Lung (tissue), 12 donors: Measurements from ENCODE around the gene KRT34. TPM values are rescaled to one million over a fixed set of nuclear protein-coding genes. Genes with fewer than 3 reads are reported as not detected.

Source experiments
- ATAC-seq: fragments of 200-7000 bp; cut with Tn5 transposase; one replicate; pipeline ENCODE4 v1.9.1; 2020; ENCODE audit warnings: moderate number of reproducible peaks; ENCODE audit not compliant: insufficient read depth, low FRiP score
- DNase-seq, 3 donors: peaks; one replicate each; pipeline ENCODE4 v3.0.0-alpha.2; 2013 to 2017
- H3K27ac ChIP-seq, 2 donors: one replicate each; pipeline ENCODE4 v1.5.1; 2013; ENCODE audit warnings: mild to moderate bottlenecking in 2 of 2, moderate library complexity in 2 of 2, control low read depth in 1 of 2, inconsistent platforms in 1 of 2, low read depth in 1 of 2, low read length in 1 of 2
- H3K27me3 ChIP-seq, 3 donors: one replicate each; pipeline ENCODE4 v1.5.1; 2013; ENCODE audit warnings: low read length in 2 of 3; ENCODE audit not compliant: control insufficient read depth in 3 of 3, insufficient read depth in 3 of 3
- H3K36me3 ChIP-seq, 4 donors: one replicate each; pipeline ENCODE4 v1.5.1; 2013; ENCODE audit warnings: low read length in 4 of 4, mild to moderate bottlenecking in 1 of 4, moderate library complexity in 1 of 4; ENCODE audit not compliant: control insufficient read depth in 4 of 4, insufficient read depth in 4 of 4
- H3K4me1 ChIP-seq, 5 donors: one replicate each; pipeline ENCODE4 v1.5.1; 2013; ENCODE audit warnings: low read length in 5 of 5, mild to moderate bottlenecking in 2 of 5, moderate library complexity in 1 of 5; ENCODE audit not compliant: control insufficient read depth in 5 of 5, insufficient read depth in 5 of 5
- H3K4me3 ChIP-seq: one replicate; pipeline ENCODE4 v1.5.1; 2013; ENCODE audit warnings: mild to moderate bottlenecking, control low read depth, moderate library complexity
- H3K9ac ChIP-seq, 2 donors: one replicate each; pipeline ENCODE4 v1.5.1; 2013; ENCODE audit warnings: low read length in 2 of 2, control low read depth in 1 of 2; ENCODE audit not compliant: insufficient read depth in 1 of 2
- H3K9me3 ChIP-seq, 4 donors: one replicate each; pipeline ENCODE4 v1.5.1; 2013; ENCODE audit warnings: low read length in 3 of 4, mild to moderate bottlenecking in 1 of 4, moderate library complexity in 1 of 4; ENCODE audit not compliant: control insufficient read depth in 4 of 4, insufficient read depth in 3 of 4
- WGBS, 2 donors: extraction: QIAGEN DNeasy Blood & Tissue Kit; methylation state at CpG; one replicate each; pipeline ENCODE4 v1.1.7; 2013; 5-methylcytosine and 5-hydroxymethylcytosine counted together
- polyA plus RNA-seq, 2 donors: library from polyadenylated mRNA; stranded (reverse); fragments of 200-250 nt; gene quantifications; one replicate each; pipeline ENCODE4 v1.2.1, GENCODE V29; 2013
- total RNA-seq, 2 donors: library from RNA; depleted of rRNA in 1 of 2; stranded (reverse); fragments of >200 nt in 1 of 2; gene quantifications; one replicate each; pipeline ENCODE4 v1.2.1, GENCODE V29; 2014 to 2021
- TF ChIP-seq, protein P1 (sequence below): IDR thresholded peaks from 2 replicates; pipeline ENCODE4 v1.5.1; 2012; ENCODE audit warnings: mild to moderate bottlenecking; ENCODE audit errors: control extremely low read depth, extremely low read depth
- donor health status: control.
- donor health status: control.
- donor health status: Bipolar disorder and iron deficiency.
- donor health status: healthy.
- donor health status: DM: yes; HTN: yes; CAD: no.

The KRT34 gene
- total and polyA plus RNA-seq, 4 donors, result not detected

DNA sequence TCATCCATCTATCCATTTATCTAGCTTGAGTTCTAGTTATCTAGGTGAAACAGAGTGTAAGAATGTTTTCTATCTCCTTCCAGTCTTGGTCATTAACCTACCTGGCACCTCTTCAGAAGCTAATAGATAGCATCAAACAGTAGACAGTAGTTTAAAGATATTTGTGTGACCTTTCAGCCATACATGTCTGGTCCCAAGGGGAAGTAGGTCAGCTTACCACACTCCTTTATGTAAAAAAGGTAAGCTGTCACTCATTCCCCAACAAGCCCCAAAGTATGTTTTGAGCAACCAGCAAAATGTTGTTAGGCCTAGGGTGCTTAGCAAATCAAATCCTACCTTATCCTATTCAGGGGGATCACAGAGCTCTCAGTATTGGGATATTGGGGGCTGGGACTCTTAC, 16.0 kb downstream of the KRT34 start:
- no peak overlapping the region for H3K4me3 ChIP-seq
- no peak overlapping the region for H3K27ac ChIP-seq
- H3K9ac ChIP-seq, result no peak overlapping the region
- ATAC-seq, result no peak
- no peaks in the 10 kb centered on the region for H3K4me1 ChIP-seq
- no peak for DNase-seq
- peaks cover 0 to 4% (median 0%) of the 10 kb centered on the region in 3 donors for H3K27me3 ChIP-seq
- H3K36me3 ChIP-seq, result no peaks in the 10 kb centered on the region
- peaks cover 0 to 2% (median 0%) of the 10 kb centered on the region in 4 donors for H3K9me3 ChIP-seq
- TF ChIP-seq, protein P1, sequence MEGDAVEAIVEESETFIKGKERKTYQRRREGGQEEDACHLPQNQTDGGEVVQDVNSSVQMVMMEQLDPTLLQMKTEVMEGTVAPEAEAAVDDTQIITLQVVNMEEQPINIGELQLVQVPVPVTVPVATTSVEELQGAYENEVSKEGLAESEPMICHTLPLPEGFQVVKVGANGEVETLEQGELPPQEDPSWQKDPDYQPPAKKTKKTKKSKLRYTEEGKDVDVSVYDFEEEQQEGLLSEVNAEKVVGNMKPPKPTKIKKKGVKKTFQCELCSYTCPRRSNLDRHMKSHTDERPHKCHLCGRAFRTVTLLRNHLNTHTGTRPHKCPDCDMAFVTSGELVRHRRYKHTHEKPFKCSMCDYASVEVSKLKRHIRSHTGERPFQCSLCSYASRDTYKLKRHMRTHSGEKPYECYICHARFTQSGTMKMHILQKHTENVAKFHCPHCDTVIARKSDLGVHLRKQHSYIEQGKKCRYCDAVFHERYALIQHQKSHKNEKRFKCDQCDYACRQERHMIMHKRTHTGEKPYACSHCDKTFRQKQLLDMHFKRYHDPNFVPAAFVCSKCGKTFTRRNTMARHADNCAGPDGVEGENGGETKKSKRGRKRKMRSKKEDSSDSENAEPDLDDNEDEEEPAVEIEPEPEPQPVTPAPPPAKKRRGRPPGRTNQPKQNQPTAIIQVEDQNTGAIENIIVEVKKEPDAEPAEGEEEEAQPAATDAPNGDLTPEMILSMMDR, result no peak

DNA sequence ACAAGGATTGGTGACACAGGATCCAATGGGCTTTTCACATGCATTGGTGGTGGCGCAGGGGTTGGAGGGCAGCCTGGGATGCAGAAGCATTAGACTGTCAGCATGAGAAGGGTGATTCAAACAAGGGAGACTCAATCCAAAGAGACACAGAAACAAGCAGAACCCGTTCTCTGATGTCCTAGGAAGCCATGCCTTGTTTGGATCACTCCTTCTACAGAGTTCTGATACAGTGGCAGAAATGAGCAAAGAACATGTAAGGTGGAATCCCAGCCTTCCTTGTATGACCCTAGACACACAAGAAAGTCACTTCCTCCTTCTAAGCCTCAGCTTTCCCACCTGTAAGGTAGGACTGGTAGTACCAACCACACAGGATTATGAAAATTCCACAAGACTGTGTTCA, 18.2 kb downstream of the KRT34 start:
- H3K27me3 ChIP-seq, result peaks cover 0 to 4% (median 0%) of the 10 kb centered on the region in 3 donors
- no peak overlapping the region for H3K27ac ChIP-seq
- 88 to 91% methylated on average over 2 of the region's 2 CpGs for WGBS, 2 donors
- no peaks in the 10 kb centered on the region for H3K4me1 ChIP-seq
- H3K36me3 ChIP-seq, result no peaks in the 10 kb centered on the region
- peaks cover 0 to 4% (median 0%) of the 10 kb centered on the region in 4 donors for H3K9me3 ChIP-seq
- ATAC-seq (no peak), DNase-seq (no peak)
- H3K9ac ChIP-seq, result no peak overlapping the region
- TF ChIP-seq, protein P1, result no peak
- no peak overlapping the region for H3K4me3 ChIP-seq

DNA sequence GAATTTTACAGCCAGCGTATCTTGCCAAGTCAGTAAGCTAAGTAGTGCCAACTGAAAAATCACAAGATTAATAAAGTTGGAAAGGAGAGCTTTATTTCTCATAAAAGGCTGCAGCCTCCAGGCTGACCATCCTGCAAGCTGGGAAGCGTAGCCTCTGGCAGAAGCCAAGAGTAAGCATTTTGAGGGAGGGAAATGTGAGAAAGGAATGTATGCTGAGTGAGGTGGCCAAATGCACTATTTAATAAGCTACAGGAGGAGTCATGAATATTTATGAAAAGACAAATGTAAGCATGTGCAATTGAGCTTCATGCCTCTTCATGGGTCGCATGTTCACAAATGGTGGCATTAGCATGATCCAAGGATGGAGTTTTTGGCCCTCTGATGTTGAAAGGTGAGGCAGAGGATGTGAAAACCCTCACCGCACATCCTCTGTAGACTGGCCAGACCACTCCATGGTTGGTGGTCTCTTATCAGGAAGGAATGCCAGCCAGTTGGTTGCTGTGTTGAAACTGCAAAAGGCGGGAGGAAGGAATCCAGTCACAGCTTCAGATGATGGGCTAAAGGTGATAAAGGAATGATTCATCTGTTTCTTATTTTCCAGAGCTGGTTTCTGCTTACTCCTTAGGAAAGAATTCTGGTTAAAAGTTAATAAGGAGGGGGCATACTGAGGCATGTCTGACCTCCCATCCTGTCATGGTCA, 21.7 kb downstream of the KRT34 start:
- no peak for DNase-seq
- no peaks in the 10 kb centered on the region for H3K36me3 ChIP-seq
- no peak overlapping the region for H3K9ac ChIP-seq
- no peaks in the 10 kb centered on the region for H3K4me1 ChIP-seq
- 80 to 87% methylated on average over 5 of the region's 5 CpGs for WGBS, 2 donors
- H3K27ac ChIP-seq, result no peak overlapping the region
- no peak for ATAC-seq
- TF ChIP-seq, protein P1, result no peak
- H3K4me3 ChIP-seq, result no peak overlapping the region
- H3K9me3 ChIP-seq, result peaks cover 0 to 6% (median 0%) of the 10 kb centered on the region in 4 donors
- H3K27me3 ChIP-seq, result peaks cover 0 to 6% (median 0%) of the 10 kb centered on the region in 3 donors
